Karpas-422 (cell line): Measurements from ENCODE around the gene KCND3. TPM values are rescaled to one million over a fixed set of nuclear protein-coding genes. Genes with fewer than 3 reads are reported as not detected.

ENCODE experiments used
- DNase-seq: peaks from one replicate; pipeline ENCODE4 v3.0.0-alpha.2; 2015
- H2AFZ ChIP-seq: fragments of 200-600 bp; sonication (generic); 2 replicates; pipeline ENCODE4 v1.6.1; 2014; ENCODE audit warnings: antibody characterized with exemption, low read length, mixed read lengths
- H3K27ac ChIP-seq: fragments of 200-600 bp; sonication (generic); 2 replicates; pipeline ENCODE4 v1.5.1; 2014; ENCODE audit warnings: mild to moderate bottlenecking, low read length, moderate library complexity
- H3K27me3 ChIP-seq: fragments of 200-600 bp; sonication (generic); 2 replicates; pipeline ENCODE4 v1.6.1; 2014; ENCODE audit warnings: low read length, mixed read lengths
- H3K36me3 ChIP-seq: fragments of 200-600 bp; sonication (generic); 2 replicates; pipeline ENCODE4 v1.6.1; 2014; ENCODE audit warnings: low read length, mixed read lengths; ENCODE audit not compliant: insufficient read depth
- H3K4me1 ChIP-seq: fragments of 200-600 bp; sonication (generic); 2 replicates; pipeline ENCODE4 v1.6.1; 2014; ENCODE audit warnings: mild to moderate bottlenecking, low read length, mixed read lengths
- H3K4me2 ChIP-seq: fragments of 200-600 bp; sonication (generic); 2 replicates; pipeline ENCODE4 v1.6.1; 2014; ENCODE audit warnings: low read length, low read depth, mild to moderate bottlenecking; ENCODE audit not compliant: poor library complexity, severe bottlenecking
- H3K4me3 ChIP-seq: fragments of 200-600 bp; sonication (generic); 2 replicates; pipeline ENCODE4 v1.5.1; 2014; ENCODE audit warnings: mild to moderate bottlenecking, antibody characterized with exemption, low read length, mixed read lengths
- H3K79me2 ChIP-seq: fragments of 200-600 bp; sonication (generic); 2 replicates; pipeline ENCODE4 v1.6.1; 2014; ENCODE audit warnings: mild to moderate bottlenecking, low read length, mixed read lengths
- H3K9ac ChIP-seq: fragments of 200-600 bp; sonication (generic); 2 replicates; pipeline ENCODE4 v1.6.0; 2014; ENCODE audit warnings: low read length
- H3K9me2 ChIP-seq: fragments of 200-600 bp; sonication (generic), shearing (Covaris generic); replicated peaks from 2 replicates; pipeline ENCODE4 v1.6.0; 2014; ENCODE audit warnings: mild to moderate bottlenecking, low read length, moderate library complexity; ENCODE audit not compliant: insufficient read depth
- H3K9me3 ChIP-seq: fragments of 300-700, 200-600 bp; sonication (generic); 2 replicates; pipeline ENCODE4 v1.6.1; 2014; ENCODE audit warnings: low read length, mixed read lengths
- H4K20me1 ChIP-seq: fragments of 200-600 bp; sonication (generic); 2 replicates; pipeline ENCODE4 v1.6.1; 2014; ENCODE audit warnings: mild to moderate bottlenecking, antibody characterized with exemption, low read length, low read depth; ENCODE audit not compliant: insufficient read depth
- small RNA-seq: library from RNA; depleted of rRNA; stranded (forward); fragments of <200 nt; gene quantifications from one replicate; pipeline ENCODE3, GENCODE V24; 2014
- total RNA-seq: library from RNA; depleted of rRNA; stranded (reverse); fragments of >200 nt; shearing (Covaris generic); gene quantifications from 2 replicates; pipeline ENCODE4 v1.2.3, GENCODE V29; 2014; ENCODE audit warnings: low replicate concordance; rRNA removed

KCND3 gene
- total RNA-seq, 1 experiment from 2014 or later: not detected

GRCh38 chr1:111720977-111721786 lies 268.3 kb downstream of the KCND3 start:
- no peak overlapping the region for H3K4me3 ChIP-seq
- H3K27ac ChIP-seq: no peak overlapping the region
- no peaks in the 10 kb centered on the region for H3K36me3 ChIP-seq
- H3K4me2 ChIP-seq: no peak overlapping the region
- no peaks in the 10 kb centered on the region for H3K9me3 ChIP-seq
- H3K27me3 ChIP-seq: no peaks in the 10 kb centered on the region
- H3K9ac ChIP-seq: no peak overlapping the region
- no peak for DNase-seq
- H2AFZ ChIP-seq: no peak overlapping the region
- H4K20me1 ChIP-seq: peaks cover 10% of the 10 kb centered on the region; the same call in 1 of the 2 replicates
- peaks cover 13% of the 10 kb centered on the region for H3K4me1 ChIP-seq
- no peaks in the 10 kb centered on the region for H3K9me2 ChIP-seq
- no peaks in the 10 kb centered on the region for H3K79me2 ChIP-seq

Small RNA genes lying within 50 kb of the gene (small RNA-seq; reads per million reads assigned to genes)
- gene INKA2: 0.51 reads per million, percentile 10 among the genes with 10 or more reads in this experiment

Other genes starting within 250 kb of the KCND3 start
- gene DDX20, start 233.8 kb downstream of the KCND3 start, total RNA-seq: 20.6 and 33.3 TPM in 2 replicates